ENCODE data around the gene MIAT.

DNA sequence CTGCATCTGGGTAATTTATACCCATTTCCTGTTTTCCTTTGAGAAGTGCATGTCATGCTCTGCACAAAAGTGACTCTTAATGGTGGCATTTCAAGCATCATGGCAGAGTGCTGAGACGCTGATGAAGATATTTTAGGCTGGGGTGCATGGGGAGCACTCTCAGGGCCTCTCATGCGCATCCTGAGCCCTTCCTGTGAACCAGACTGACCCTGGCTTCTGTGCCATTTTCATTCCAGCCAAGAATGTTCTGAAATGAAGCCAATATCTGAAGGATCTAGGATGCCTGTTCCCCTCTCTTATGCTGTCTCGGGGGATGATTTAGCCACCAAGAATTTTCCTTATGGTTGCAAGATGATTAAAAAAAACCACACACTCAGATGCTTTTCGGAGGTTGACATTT lies 61.5 kb downstream of the MIAT start:
- TF ChIP-seq, protein P1, sequence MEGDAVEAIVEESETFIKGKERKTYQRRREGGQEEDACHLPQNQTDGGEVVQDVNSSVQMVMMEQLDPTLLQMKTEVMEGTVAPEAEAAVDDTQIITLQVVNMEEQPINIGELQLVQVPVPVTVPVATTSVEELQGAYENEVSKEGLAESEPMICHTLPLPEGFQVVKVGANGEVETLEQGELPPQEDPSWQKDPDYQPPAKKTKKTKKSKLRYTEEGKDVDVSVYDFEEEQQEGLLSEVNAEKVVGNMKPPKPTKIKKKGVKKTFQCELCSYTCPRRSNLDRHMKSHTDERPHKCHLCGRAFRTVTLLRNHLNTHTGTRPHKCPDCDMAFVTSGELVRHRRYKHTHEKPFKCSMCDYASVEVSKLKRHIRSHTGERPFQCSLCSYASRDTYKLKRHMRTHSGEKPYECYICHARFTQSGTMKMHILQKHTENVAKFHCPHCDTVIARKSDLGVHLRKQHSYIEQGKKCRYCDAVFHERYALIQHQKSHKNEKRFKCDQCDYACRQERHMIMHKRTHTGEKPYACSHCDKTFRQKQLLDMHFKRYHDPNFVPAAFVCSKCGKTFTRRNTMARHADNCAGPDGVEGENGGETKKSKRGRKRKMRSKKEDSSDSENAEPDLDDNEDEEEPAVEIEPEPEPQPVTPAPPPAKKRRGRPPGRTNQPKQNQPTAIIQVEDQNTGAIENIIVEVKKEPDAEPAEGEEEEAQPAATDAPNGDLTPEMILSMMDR (IDR thresholded peaks at IDR 0.05): no peak
- TF ChIP-seq POLR2A (IDR thresholded peaks at IDR 0.05): no peak

Data from tibial nerve (tissue), 3 donors.